ENCODE measurements around the gene FAM177A1.

DNA sequence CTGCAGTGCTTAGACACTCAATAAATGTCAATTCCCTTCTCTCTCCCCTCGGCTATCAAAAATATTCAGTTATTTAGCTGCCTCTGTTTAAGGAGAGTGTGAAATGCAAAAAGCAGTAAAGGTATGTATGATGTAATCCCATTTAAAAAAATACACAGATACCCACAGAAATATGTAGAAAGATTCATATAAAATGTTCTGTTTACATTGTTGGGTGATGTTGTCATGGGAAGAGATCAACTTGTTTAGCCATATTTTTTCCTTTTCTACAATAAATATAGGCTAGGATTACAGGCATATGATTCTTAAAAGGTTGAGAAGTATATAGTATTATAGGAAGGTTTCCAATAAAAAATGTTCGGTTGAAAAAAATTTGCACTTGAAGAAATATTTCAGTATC, 68.0 kb downstream of the FAM177A1 start:
- TF ChIP-seq EZH2 (IDR thresholded peaks at IDR 0.05; ENCODE audit: borderline replicate concordance, control insufficient read depth, low read depth, low read length) = no peak
- TF ChIP-seq, protein P1, sequence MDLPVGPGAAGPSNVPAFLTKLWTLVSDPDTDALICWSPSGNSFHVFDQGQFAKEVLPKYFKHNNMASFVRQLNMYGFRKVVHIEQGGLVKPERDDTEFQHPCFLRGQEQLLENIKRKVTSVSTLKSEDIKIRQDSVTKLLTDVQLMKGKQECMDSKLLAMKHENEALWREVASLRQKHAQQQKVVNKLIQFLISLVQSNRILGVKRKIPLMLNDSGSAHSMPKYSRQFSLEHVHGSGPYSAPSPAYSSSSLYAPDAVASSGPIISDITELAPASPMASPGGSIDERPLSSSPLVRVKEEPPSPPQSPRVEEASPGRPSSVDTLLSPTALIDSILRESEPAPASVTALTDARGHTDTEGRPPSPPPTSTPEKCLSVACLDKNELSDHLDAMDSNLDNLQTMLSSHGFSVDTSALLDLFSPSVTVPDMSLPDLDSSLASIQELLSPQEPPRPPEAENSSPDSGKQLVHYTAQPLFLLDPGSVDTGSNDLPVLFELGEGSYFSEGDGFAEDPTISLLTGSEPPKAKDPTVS (IDR thresholded peaks at IDR 0.05; ENCODE audit: low read depth, low read length) = no peak
- TF ChIP-seq, protein P2, sequence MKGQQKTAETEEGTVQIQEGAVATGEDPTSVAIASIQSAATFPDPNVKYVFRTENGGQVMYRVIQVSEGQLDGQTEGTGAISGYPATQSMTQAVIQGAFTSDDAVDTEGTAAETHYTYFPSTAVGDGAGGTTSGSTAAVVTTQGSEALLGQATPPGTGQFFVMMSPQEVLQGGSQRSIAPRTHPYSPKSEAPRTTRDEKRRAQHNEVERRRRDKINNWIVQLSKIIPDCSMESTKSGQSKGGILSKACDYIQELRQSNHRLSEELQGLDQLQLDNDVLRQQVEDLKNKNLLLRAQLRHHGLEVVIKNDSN (IDR thresholded peaks at IDR 0.05; ENCODE audit: borderline replicate concordance, extremely low read length, insufficient read depth, low read depth, low read length) = no peak
- TF ChIP-seq, protein P3, sequence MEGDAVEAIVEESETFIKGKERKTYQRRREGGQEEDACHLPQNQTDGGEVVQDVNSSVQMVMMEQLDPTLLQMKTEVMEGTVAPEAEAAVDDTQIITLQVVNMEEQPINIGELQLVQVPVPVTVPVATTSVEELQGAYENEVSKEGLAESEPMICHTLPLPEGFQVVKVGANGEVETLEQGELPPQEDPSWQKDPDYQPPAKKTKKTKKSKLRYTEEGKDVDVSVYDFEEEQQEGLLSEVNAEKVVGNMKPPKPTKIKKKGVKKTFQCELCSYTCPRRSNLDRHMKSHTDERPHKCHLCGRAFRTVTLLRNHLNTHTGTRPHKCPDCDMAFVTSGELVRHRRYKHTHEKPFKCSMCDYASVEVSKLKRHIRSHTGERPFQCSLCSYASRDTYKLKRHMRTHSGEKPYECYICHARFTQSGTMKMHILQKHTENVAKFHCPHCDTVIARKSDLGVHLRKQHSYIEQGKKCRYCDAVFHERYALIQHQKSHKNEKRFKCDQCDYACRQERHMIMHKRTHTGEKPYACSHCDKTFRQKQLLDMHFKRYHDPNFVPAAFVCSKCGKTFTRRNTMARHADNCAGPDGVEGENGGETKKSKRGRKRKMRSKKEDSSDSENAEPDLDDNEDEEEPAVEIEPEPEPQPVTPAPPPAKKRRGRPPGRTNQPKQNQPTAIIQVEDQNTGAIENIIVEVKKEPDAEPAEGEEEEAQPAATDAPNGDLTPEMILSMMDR (IDR thresholded peaks at IDR 0.05 in 2 of 3, conservative IDR thresholded peaks at IDR 0.05 in 1 of 3; ENCODE audit: control insufficient read depth in 2 of 3, extremely low read depth in 1 of 3, insufficient read depth in 1 of 3, low read depth in 3 of 3, low read length in 3 of 3) = no peak
- TF ChIP-seq, protein P4, sequence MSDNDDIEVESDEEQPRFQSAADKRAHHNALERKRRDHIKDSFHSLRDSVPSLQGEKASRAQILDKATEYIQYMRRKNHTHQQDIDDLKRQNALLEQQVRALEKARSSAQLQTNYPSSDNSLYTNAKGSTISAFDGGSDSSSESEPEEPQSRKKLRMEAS (IDR thresholded peaks at IDR 0.05; ENCODE audit: low read depth, low read length) = no peak
- TF ChIP-seq EP300 (IDR thresholded peaks at IDR 0.05; ENCODE audit: borderline replicate concordance in 1 of 2, control insufficient read depth in 1 of 2, low read depth in 2 of 2, low read length in 2 of 2) = no peak
- TF ChIP-seq SIN3A (IDR thresholded peaks at IDR 0.05; ENCODE audit: low read depth, low read length) = no peak

Measured in GM12878 (cell line).